Endothelial cell of umbilical vein (primary cell): Measurements from ENCODE around the gene OR52E6. TPM values are rescaled to one million over a fixed set of nuclear protein-coding genes. Genes with fewer than 3 reads are reported as not detected.

Experiments used
- BruUV-seq: library from RNA; stranded (reverse); fragments of 400-500 nt; replicated peaks from 2 replicates; lab custom pipeline; 2021; lab: Mats Ljungman, UMichigan
- CTCF ChIA-PET: fragments of 300-600, 350-600 bp; sonication (Branson Sonifier 250); formaldehyde crosslinking; loops from one replicate; lab custom pipeline; 2021; ENCODE audit warnings: antibody characterized with exemption, inconsistent platforms; lab: Charles Lee
- POLR2A ChIA-PET: fragments of 300-600, 350-600 bp; sonication (Branson Sonifier 250); formaldehyde crosslinking; loops from one replicate; lab custom pipeline; 2021; ENCODE audit warnings: antibody characterized with exemption, inconsistent platforms; lab: Charles Lee
- DNase-seq: peaks from one replicate; pipeline ENCODE4 v3.0.0-alpha.2; 2011; ENCODE audit warnings: low read depth, low spot score
- FAIRE-seq: peaks from 2 replicates; lab custom pipeline; 2011; peaks lifted over from hg19 to GRCh38; lab: Jason Lieb, UNC
- H2AFZ ChIP-seq: 2 replicates; pipeline ENCODE4 v1.6.0; 2012; ENCODE audit warnings: low read depth, low read length, control low read depth, inconsistent platforms
- H3K27ac ChIP-seq: 2 replicates; pipeline ENCODE4 v1.5.1; 2011; ENCODE audit warnings: low read depth, mild to moderate bottlenecking, control low read depth, low read length, moderate library complexity; ENCODE audit not compliant: insufficient read depth
- H3K27me3 ChIP-seq, 2 experiments: 2 replicates each; pipeline versions ENCODE4 v1.6.0 to v1.6.1; 2011; ENCODE audit warnings: low read length in 2 of 2, mixed read lengths in 1 of 2; ENCODE audit not compliant: control insufficient read depth in 2 of 2, insufficient read depth in 2 of 2
- H3K36me3 ChIP-seq, 2 experiments: 2 replicates in 1 of 2; 3 replicates in 1 of 2; pipeline ENCODE4 v1.5.1; 2011; ENCODE audit warnings: low read length in 2 of 2, mild to moderate bottlenecking in 1 of 2, moderate library complexity in 1 of 2; ENCODE audit not compliant: control insufficient read depth in 2 of 2, insufficient read depth in 2 of 2; ENCODE audit errors: extremely low read depth in 1 of 2
- H3K4me1 ChIP-seq: 3 replicates; pipeline ENCODE4 v1.5.1; 2011; ENCODE audit warnings: mild to moderate bottlenecking, low read length; ENCODE audit not compliant: control insufficient read depth, insufficient read depth; ENCODE audit errors: extremely low read depth
- H3K4me2 ChIP-seq: 2 replicates; pipeline ENCODE4 v1.6.1; 2011; ENCODE audit warnings: low read length, control low read depth, mixed read lengths; ENCODE audit not compliant: insufficient read depth
- H3K4me3 ChIP-seq, 3 experiments: fragments of 200-600 bp in 1 of 3; sonication (generic), shearing (Covaris generic) in 1 of 3; replicated peaks in 1 of 3; 2 replicates each; pipeline ENCODE4 v1.5.1; 2011 to 2016; ENCODE audit warnings: control low read depth in 3 of 3, low read length in 3 of 3, mild to moderate bottlenecking in 2 of 3, inconsistent platforms in 1 of 3, low read depth in 1 of 3, moderate library complexity in 1 of 3; ENCODE audit not compliant: insufficient read depth in 1 of 3
- H3K79me2 ChIP-seq: 2 replicates; pipeline ENCODE4 v1.6.0; 2012; ENCODE audit warnings: low read length, inconsistent platforms; ENCODE audit not compliant: control insufficient read depth, insufficient read depth
- H3K9ac ChIP-seq: replicated peaks from 2 replicates; pipeline ENCODE3; 2011; ENCODE audit warnings: low read length, control low read depth; ENCODE audit not compliant: insufficient read depth; ENCODE audit errors: extremely low read depth
- H3K9me1 ChIP-seq: replicated peaks from 3 replicates; pipeline ENCODE4 v1.6.0; 2011; ENCODE audit warnings: mild to moderate bottlenecking, low read length; ENCODE audit not compliant: control insufficient read depth, insufficient read depth; ENCODE audit errors: extremely low read depth
- H3K9me3 ChIP-seq: replicated peaks from 2 replicates; pipeline ENCODE4 v1.5.1; 2012; ENCODE audit warnings: low read length, inconsistent platforms; ENCODE audit not compliant: control insufficient read depth, insufficient read depth
- H4K20me1 ChIP-seq: replicated peaks from 2 replicates; pipeline ENCODE3; 2011; ENCODE audit warnings: mild to moderate bottlenecking, low read length; ENCODE audit not compliant: control insufficient read depth, insufficient read depth; ENCODE audit errors: extremely low read depth
- EZH2 ChIP-seq: IDR thresholded peaks from 2 replicates; pipeline ENCODE4 v1.6.1; 2012; ENCODE audit warnings: borderline replicate concordance, low read depth, mild to moderate bottlenecking, moderate library complexity, low read length, inconsistent platforms; ENCODE audit not compliant: severe bottlenecking
- FOS ChIP-seq: IDR thresholded peaks from 2 replicates; pipeline ENCODE4 v1.6.1; 2011; ENCODE audit warnings: mild to moderate bottlenecking, low read length, moderate library complexity, borderline replicate concordance; ENCODE audit not compliant: insufficient read depth
- GATA2 ChIP-seq: IDR thresholded peaks from 2 replicates; pipeline ENCODE4 v1.7.0; 2011; ENCODE audit warnings: low read depth, mild to moderate bottlenecking, moderate library complexity, mixed read lengths, low read length; ENCODE audit not compliant: insufficient read length, insufficient read depth
- JUN ChIP-seq: IDR thresholded peaks from 2 replicates; pipeline ENCODE4 v1.6.1; 2011; ENCODE audit warnings: borderline replicate concordance, low read depth; ENCODE audit not compliant: insufficient read length, insufficient read depth
- MYC ChIP-seq: IDR thresholded peaks from one replicate; pipeline ENCODE4 v1.6.1; 2011; ENCODE audit warnings: mild to moderate bottlenecking, low read depth, low read length
- POLR2A ChIP-seq: IDR thresholded peaks from 2 replicates; pipeline ENCODE4 v1.6.1; 2012; ENCODE audit warnings: low read depth, mild to moderate bottlenecking, control low read depth, low read length
- POLR2AphosphoS5 ChIP-seq: IDR thresholded peaks from 2 replicates; pipeline ENCODE4 v1.6.1; 2012; ENCODE audit warnings: low read depth, mild to moderate bottlenecking, control low read depth, low read length, moderate library complexity; ENCODE audit not compliant: insufficient read depth
- dilution Hi-C: fragments of 300-500 bp; cut with MboI; formaldehyde crosslinking; loops from one replicate; pipeline ENCODE4 v1.15.0; 2019; ENCODE audit warnings: low sequenced_read_pairs; ENCODE audit not compliant: extremely low pct_ligation_motif_present
- intact Hi-C: fragments of 100-400 bp; cut with micrococcal nuclease; formaldehyde crosslinking; loops from one replicate; pipeline ENCODE4 v1.10.0; 2022
- polyA plus RNA-seq, 4 experiments: library from polyadenylated mRNA; depleted of rRNA in 3 of 4; stranded (reverse) in 3 of 4; unstranded in 1 of 4; fragments of >200 nt; gene quantifications; 2 replicates each; pipeline versions ENCODE4 v1.2.1 to v1.2.3, GENCODE V29; 2011 to 2012; ENCODE audit warnings: missing spikeins in 1 of 4
- total RNA-seq: library from RNA; stranded (reverse); gene quantifications from 2 replicates; pipeline ENCODE4 v1.2.3, GENCODE V29; 2021
- TF ChIP-seq, protein P1 (sequence below), 2 donors: IDR thresholded peaks; 1 replicate in 1 of 2; 2 replicates in 1 of 2; pipeline ENCODE4 v1.5.1; 2011; ENCODE audit warnings: low read length in 2 of 2, mild to moderate bottlenecking in 2 of 2, moderate library complexity in 2 of 2, control low read depth in 1 of 2, inconsistent platforms in 1 of 2, low read depth in 1 of 2; ENCODE audit not compliant: insufficient read depth in 1 of 2; ENCODE audit errors: extremely low read depth in 1 of 2
- TF ChIP-seq, protein P2 (sequence below): IDR thresholded peaks from 2 replicates; pipeline ENCODE4 v1.6.1; 2011; ENCODE audit not compliant: insufficient read depth, insufficient read length

The OR52E6 gene
- total and polyA plus RNA-seq, 2 donors (not counting 3 experiments of a cell fraction or from before 2014, with no cell fraction given): not detected

DNA sequence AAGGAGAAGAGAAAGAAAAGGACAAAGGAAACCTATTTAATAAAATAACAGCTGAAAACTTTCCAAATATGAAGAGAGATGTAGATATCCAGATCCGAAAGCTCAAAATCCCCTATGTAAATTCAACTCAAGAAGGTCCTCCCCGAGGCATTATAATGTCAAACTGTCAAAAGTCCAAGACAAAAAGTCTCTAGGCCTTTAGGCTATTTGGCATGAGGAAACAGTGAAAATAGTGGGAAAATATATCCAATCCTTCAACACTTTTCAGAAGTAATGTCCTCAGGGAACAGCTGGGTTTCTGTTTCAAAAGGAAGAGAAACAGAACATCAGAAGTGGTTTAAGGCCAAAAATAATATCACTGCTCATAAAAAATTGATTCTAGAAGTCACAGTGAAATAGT is 36.9 kb upstream of the OR52E6 start:
- H3K27me3 ChIP-seq: no peaks in the 10 kb centered on the region
- H3K4me2 ChIP-seq: no peak overlapping the region
- intact Hi-C loops (no loop called here), dilution Hi-C loops (no loop called here)
- CTCF ChIA-PET: interaction anchor here (1.2 kb wide), 1 partner anchor 12 kb away, joined by 4 read pairs; no protein-coding TSS in a partner anchor
- no peak overlapping the region for H3K4me3 ChIP-seq
- FAIRE-seq (no peak), DNase-seq (no peak)
- TF ChIP-seq POLR2AphosphoS5: no peak
- H4K20me1 ChIP-seq: no peaks in the 10 kb centered on the region
- H3K9ac ChIP-seq: no peak overlapping the region
- no peaks in the 10 kb centered on the region for H3K36me3 ChIP-seq
- no peaks in the 10 kb centered on the region for H3K4me1 ChIP-seq
- no peaks in the 10 kb centered on the region for H3K79me2 ChIP-seq
- H2AFZ ChIP-seq: no peak overlapping the region
- no peak overlapping the region for H3K27ac ChIP-seq
- BruUV-seq: no TSS peak
- no peaks in the 10 kb centered on the region for H3K9me3 ChIP-seq
- POLR2A ChIA-PET: no interaction called here
- H3K9me1 ChIP-seq: no peaks in the 10 kb centered on the region

DNA sequence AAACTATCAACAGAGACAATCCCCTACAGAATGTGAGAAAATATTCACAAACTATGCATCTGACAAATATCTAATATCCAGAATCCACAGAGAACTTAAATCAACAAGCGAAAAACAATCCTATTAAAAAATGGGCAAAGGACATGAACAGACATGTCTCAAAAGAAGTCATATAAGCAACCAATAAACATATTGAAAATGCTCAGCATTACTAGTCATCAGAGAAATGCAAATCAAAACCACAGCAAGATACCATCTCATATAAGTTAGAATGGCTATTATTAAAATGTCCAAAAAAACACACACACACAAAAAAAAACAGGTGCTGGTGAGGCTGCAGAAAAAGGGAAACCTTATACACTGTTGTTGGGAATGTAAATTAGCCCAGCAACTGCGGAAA is 24.1 kb upstream of the OR52E6 start:
- no peak overlapping the region for H2AFZ ChIP-seq
- ChIA-PET CTCF (no interaction called here), POLR2A (no interaction called here)
- dilution Hi-C loops (no loop called here), intact Hi-C loops (no loop called here)
- TF ChIP-seq, protein P1, sequence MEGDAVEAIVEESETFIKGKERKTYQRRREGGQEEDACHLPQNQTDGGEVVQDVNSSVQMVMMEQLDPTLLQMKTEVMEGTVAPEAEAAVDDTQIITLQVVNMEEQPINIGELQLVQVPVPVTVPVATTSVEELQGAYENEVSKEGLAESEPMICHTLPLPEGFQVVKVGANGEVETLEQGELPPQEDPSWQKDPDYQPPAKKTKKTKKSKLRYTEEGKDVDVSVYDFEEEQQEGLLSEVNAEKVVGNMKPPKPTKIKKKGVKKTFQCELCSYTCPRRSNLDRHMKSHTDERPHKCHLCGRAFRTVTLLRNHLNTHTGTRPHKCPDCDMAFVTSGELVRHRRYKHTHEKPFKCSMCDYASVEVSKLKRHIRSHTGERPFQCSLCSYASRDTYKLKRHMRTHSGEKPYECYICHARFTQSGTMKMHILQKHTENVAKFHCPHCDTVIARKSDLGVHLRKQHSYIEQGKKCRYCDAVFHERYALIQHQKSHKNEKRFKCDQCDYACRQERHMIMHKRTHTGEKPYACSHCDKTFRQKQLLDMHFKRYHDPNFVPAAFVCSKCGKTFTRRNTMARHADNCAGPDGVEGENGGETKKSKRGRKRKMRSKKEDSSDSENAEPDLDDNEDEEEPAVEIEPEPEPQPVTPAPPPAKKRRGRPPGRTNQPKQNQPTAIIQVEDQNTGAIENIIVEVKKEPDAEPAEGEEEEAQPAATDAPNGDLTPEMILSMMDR (IDR thresholded peaks at IDR 0.05; ENCODE audit: extremely low read depth in 1 of 2, insufficient read depth in 1 of 2, low read depth in 1 of 2, low read length in 2 of 2): no peak
- TF ChIP-seq MYC: no peak
- TF ChIP-seq EZH2: no peak
- TF ChIP-seq JUN: no peak
- no peak for TF ChIP-seq FOS
- TF ChIP-seq POLR2A: no peak
- no peak for TF ChIP-seq GATA2
- no peak for TF ChIP-seq POLR2AphosphoS5
- TF ChIP-seq, protein P2, sequence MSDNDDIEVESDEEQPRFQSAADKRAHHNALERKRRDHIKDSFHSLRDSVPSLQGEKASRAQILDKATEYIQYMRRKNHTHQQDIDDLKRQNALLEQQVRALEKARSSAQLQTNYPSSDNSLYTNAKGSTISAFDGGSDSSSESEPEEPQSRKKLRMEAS: no peak
- no peaks in the 10 kb centered on the region for H3K27me3 ChIP-seq
- H3K4me3 ChIP-seq: no peak overlapping the region
- no peak overlapping the region for H3K4me2 ChIP-seq
- no TSS peak for BruUV-seq
- no peaks in the 10 kb centered on the region for H3K9me3 ChIP-seq
- H3K4me1 ChIP-seq: no peaks in the 10 kb centered on the region
- H3K79me2 ChIP-seq: no peaks in the 10 kb centered on the region
- H4K20me1 ChIP-seq: no peaks in the 10 kb centered on the region
- H3K9ac ChIP-seq: no peak overlapping the region
- DNase-seq: no peak
- no peaks in the 10 kb centered on the region for H3K36me3 ChIP-seq
- no peak for FAIRE-seq
- H3K27ac ChIP-seq: no peak overlapping the region
- H3K9me1 ChIP-seq: no peaks in the 10 kb centered on the region
